ENCODE measurements around the gene MCTP1. TPM values are rescaled to one million over a fixed set of nuclear protein-coding genes. Genes with fewer than 3 reads are reported as not detected.

Gene MCTP1
- total and polyA plus RNA-seq, 10 of the 15 experiments (the other 5 are each of a cell fraction or from before 2014, with no cell fraction given), result 12.6 to 45.9 (median 18.8) TPM

GRCh38 chr5:94793816-94794198 is 491.1 kb downstream of the MCTP1 start:
- Histone ChIP-seq H3K36me3 (ENCODE audit: control insufficient read depth in 2 of 2, insufficient read depth in 2 of 2, low read length in 1 of 2) (0 out of 4 replicates have a peak, but pooled peaks cover 0 to 2% of the 10 kb centered on the region in 2 experiments), H3K4me2 (ENCODE audit: control insufficient read depth, insufficient read depth) (peak overlapping the region; percentile 43), H4K20me1 (ENCODE audit: control insufficient read depth, insufficient read depth) (no peaks in the 10 kb centered on the region), H3K27ac (ENCODE audit: control insufficient read depth, insufficient read depth) (peak overlapping the region; percentile 74), H3K4me3 (no peak overlapping the region), H3K9me3 (replicated peaks; ENCODE audit: control insufficient read depth, insufficient read depth, low read length) (no peaks in the 10 kb centered on the region; the same call in 2 of the 3 replicates), H3K4me1 (ENCODE audit: control insufficient read depth, insufficient read depth, low read length) (peaks cover 34% of the 10 kb centered on the region), H3K27me3 (replicated peaks in 1 of 2; ENCODE audit: control insufficient read depth in 2 of 2, insufficient read depth in 2 of 2, low read length in 1 of 2) (no peaks in the 10 kb centered on the region), H2AFZ (ENCODE audit: control insufficient read depth, low read depth, low read length) (peak overlapping the region; percentile 40), H3K79me2 (ENCODE audit: control insufficient read depth, insufficient read depth, low read length) (no peaks in the 10 kb centered on the region), H3K9ac (ENCODE audit: control insufficient read depth, insufficient read depth, low read length) (0 out of 2 replicates have a peak overlapping the region, but pooled peaks have one; percentile 22)
- BruUV-seq (replicated peaks), result no TSS peak
- RAD21 ChIA-PET (ENCODE audit: unreplicated experiment), result interaction anchor here (1.0 to 2.3 kb wide), 8 partner anchors 18 to 278 kb away, joined by 3 to 12 read pairs (median 6); no protein-coding TSS in a partner anchor
- CTCF ChIA-PET, result interaction anchor here (0.7 to 3.7 kb wide), 9 partner anchors 8 to 56 kb away, joined by 3 to 15 read pairs (median 4); no protein-coding TSS in a partner anchor
- FAIRE-seq (no peak), DNase-seq (ENCODE audit: low read depth, low spot score) (no peak), ATAC-seq (peak; percentile 76)
- intact Hi-C loops (cut with micrococcal nuclease; ENCODE audit: unreplicated experiment) (loop anchor here (2.0 to 5.0 kb wide), 2 partner anchors 47 to 92 kb away; no protein-coding TSS in a partner anchor), in situ Hi-C loops (cut with MboI) (no loop called here)
- POLR2A ChIA-PET, result interaction anchor here (0.6 to 1.8 kb wide), 6 partner anchors 13 to 48 kb away, joined by 3 to 7 read pairs (median 4); no protein-coding TSS in a partner anchor
- SMC1A ChIA-PET (ENCODE audit: uncharacterized antibody, unreplicated experiment), result interaction anchor here (0.6 to 3.4 kb wide), 19 partner anchors 9 to 216 kb away, joined by 3 to 30 read pairs (median 6); no protein-coding TSS in a partner anchor
- TF ChIP-seq E4F1 (IDR thresholded peaks at IDR 0.05; ENCODE audit: borderline replicate concordance, partially characterized antibody) (no peak), ZBTB11 (CRISPR knock-in tag; IDR thresholded peaks at IDR 0.05) (no peak), IRF4 (IDR thresholded peaks at IDR 0.05; ENCODE audit: low read depth, low read length) (peak; percentile 74; the same call in 1 of the 2 replicates), NRF1 (conservative IDR thresholded peaks at IDR 0.05; ENCODE audit: low read depth, low read length) (no peak), NFIC (IDR thresholded peaks at IDR 0.05; ENCODE audit: low read depth, low read length) (peak; percentile 11), USF1 (IDR thresholded peaks at IDR 0.05; ENCODE audit: borderline replicate concordance, extremely low read length, insufficient read depth, low read depth, low read length) (no peak), JUNB (IDR thresholded peaks at IDR 0.05) (peak; percentile 90)
- TF ChIP-seq, protein P1, sequence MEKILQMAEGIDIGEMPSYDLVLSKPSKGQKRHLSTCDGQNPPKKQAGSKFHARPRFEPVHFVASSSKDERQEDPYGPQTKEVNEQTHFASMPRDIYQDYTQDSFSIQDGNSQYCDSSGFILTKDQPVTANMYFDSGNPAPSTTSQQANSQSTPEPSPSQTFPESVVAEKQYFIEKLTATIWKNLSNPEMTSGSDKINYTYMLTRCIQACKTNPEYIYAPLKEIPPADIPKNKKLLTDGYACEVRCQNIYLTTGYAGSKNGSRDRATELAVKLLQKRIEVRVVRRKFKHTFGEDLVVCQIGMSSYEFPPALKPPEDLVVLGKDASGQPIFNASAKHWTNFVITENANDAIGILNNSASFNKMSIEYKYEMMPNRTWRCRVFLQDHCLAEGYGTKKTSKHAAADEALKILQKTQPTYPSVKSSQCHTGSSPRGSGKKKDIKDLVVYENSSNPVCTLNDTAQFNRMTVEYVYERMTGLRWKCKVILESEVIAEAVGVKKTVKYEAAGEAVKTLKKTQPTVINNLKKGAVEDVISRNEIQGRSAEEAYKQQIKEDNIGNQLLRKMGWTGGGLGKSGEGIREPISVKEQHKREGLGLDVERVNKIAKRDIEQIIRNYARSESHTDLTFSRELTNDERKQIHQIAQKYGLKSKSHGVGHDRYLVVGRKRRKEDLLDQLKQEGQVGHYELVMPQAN (conservative IDR thresholded peaks at IDR 0.05), result no peak
- TF ChIP-seq, protein P2, sequence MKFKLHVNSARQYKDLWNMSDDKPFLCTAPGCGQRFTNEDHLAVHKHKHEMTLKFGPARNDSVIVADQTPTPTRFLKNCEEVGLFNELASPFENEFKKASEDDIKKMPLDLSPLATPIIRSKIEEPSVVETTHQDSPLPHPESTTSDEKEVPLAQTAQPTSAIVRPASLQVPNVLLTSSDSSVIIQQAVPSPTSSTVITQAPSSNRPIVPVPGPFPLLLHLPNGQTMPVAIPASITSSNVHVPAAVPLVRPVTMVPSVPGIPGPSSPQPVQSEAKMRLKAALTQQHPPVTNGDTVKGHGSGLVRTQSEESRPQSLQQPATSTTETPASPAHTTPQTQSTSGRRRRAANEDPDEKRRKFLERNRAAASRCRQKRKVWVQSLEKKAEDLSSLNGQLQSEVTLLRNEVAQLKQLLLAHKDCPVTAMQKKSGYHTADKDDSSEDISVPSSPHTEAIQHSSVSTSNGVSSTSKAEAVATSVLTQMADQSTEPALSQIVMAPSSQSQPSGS (IDR thresholded peaks at IDR 0.05; ENCODE audit: low read length), result peak; percentile 3; the same call in 1 of the 2 replicates

Data from GM12878 (cell line).